ENCODE measurements around the gene SLC9A3.

DNA sequence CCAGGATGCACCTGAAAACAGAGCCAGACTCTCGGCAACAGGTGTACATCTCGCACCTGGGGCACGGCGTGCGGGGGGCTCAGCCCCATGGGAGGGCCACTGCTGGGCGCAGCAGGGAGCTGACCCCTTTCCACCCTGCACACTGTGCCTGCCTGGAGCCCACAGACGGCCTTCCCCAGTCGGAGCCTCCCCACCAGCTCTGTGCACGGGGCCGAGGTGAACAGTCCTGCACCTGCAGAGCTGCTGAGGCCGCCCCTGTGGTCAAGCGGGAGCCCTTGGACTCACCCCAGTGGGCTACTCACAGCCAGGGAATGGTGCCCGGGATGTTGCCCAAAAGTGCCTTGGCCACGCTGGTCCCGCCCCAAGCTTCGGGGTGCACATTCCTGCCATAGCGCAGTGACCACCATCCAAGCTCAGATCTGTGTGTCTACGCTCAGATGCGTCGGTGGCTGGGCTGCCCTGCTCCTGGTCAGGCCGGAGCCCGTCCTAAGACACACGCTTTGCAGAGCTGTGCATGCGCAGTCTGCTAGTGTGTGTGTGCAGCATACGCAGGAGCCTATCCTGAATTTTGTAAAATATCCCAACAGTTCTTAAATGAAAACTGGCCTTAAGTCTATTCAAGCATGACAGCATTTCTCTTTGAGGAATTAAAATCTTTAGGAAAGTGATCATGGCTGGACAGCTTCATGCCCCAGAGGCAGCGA, 89.7 kb downstream of the SLC9A3 start:
- TF ChIP-seq, protein P1, sequence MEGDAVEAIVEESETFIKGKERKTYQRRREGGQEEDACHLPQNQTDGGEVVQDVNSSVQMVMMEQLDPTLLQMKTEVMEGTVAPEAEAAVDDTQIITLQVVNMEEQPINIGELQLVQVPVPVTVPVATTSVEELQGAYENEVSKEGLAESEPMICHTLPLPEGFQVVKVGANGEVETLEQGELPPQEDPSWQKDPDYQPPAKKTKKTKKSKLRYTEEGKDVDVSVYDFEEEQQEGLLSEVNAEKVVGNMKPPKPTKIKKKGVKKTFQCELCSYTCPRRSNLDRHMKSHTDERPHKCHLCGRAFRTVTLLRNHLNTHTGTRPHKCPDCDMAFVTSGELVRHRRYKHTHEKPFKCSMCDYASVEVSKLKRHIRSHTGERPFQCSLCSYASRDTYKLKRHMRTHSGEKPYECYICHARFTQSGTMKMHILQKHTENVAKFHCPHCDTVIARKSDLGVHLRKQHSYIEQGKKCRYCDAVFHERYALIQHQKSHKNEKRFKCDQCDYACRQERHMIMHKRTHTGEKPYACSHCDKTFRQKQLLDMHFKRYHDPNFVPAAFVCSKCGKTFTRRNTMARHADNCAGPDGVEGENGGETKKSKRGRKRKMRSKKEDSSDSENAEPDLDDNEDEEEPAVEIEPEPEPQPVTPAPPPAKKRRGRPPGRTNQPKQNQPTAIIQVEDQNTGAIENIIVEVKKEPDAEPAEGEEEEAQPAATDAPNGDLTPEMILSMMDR (IDR thresholded peaks at IDR 0.05; ENCODE audit: low read depth, low read length): no peak
- no peak for TF ChIP-seq EZH2phosphoT487 (IDR thresholded peaks at IDR 0.05; ENCODE audit: low read depth)
